GM12878 (cell line): ENCODE results near the gene CCNH. TPM values are rescaled to one million over a fixed set of nuclear protein-coding genes. Genes with fewer than 3 reads are reported as not detected.

Experiments used
- ATAC-seq: fragments of 200-7000 bp; cut with Tn5 transposase; 3 replicates; pipeline ENCODE4 v1.9.1; 2020; ENCODE audit warnings: mild to moderate bottlenecking, moderate library complexity
- BruUV-seq: library from RNA; stranded (reverse); fragments of 400-500 nt; replicated peaks from 2 replicates; lab custom pipeline; 2021; lab: Mats Ljungman, UMichigan
- CTCF ChIA-PET: fragments of 300-600 bp; sonication (Branson Sonifier 250); formaldehyde crosslinking; extraction: SDS; loops from one replicate; lab custom pipeline; 2021; ENCODE audit warnings: inconsistent platforms; lab: Yijun Ruan, JAX
- POLR2A ChIA-PET: fragments of 350-600 bp; formaldehyde crosslinking; extraction: SDS; loops from one replicate; lab custom pipeline; 2021; ENCODE audit warnings: inconsistent platforms; lab: Charles Lee
- RAD21 ChIA-PET: fragments of 300-600 bp; sonication (Branson Sonifier 250); formaldehyde crosslinking; loops from one replicate; lab custom pipeline; 2023; ENCODE audit warnings: antibody characterized with exemption; ENCODE audit not compliant: unreplicated experiment; lab: Charles Lee
- SMC1A ChIA-PET: fragments of 300-600 bp; sonication (Branson Sonifier 250); formaldehyde crosslinking; loops from one replicate; lab custom pipeline; 2023; ENCODE audit not compliant: unreplicated experiment, uncharacterized antibody; lab: Charles Lee
- DNase-seq: peaks from one replicate; pipeline ENCODE4 v3.0.0-alpha.2; 2011; ENCODE audit warnings: low read depth, low spot score
- FAIRE-seq: peaks from 3 replicates; lab custom pipeline; 2011; peaks lifted over from hg19 to GRCh38; lab: Jason Lieb, UNC
- H2AFZ ChIP-seq: 2 replicates; pipeline ENCODE4 v1.6.0; 2011; ENCODE audit warnings: low read depth, low read length, control low read depth; ENCODE audit not compliant: control insufficient read depth
- H3K27ac ChIP-seq: 2 replicates; pipeline ENCODE4 v1.5.1; 2011; ENCODE audit warnings: control low read depth; ENCODE audit not compliant: control insufficient read depth, insufficient read depth
- H3K27me3 ChIP-seq, 2 experiments: replicated peaks in 1 of 2; 2 replicates each; pipeline versions ENCODE4 v1.6.0 to v1.6.1; 2011; ENCODE audit warnings: low read length in 1 of 2; ENCODE audit not compliant: control insufficient read depth in 2 of 2, insufficient read depth in 2 of 2
- H3K36me3 ChIP-seq, 2 experiments: 2 replicates each; pipeline ENCODE4 v1.5.1; 2011; ENCODE audit warnings: low read length in 1 of 2; ENCODE audit not compliant: control insufficient read depth in 2 of 2, insufficient read depth in 2 of 2
- H3K4me1 ChIP-seq: 2 replicates; pipeline ENCODE4 v1.6.1; 2011; ENCODE audit warnings: mild to moderate bottlenecking, low read length, moderate library complexity, mixed read lengths; ENCODE audit not compliant: control insufficient read depth, insufficient read depth
- H3K4me2 ChIP-seq: 2 replicates; pipeline ENCODE4 v1.6.0; 2011; ENCODE audit warnings: control low read depth; ENCODE audit not compliant: control insufficient read depth, insufficient read depth
- H3K4me3 ChIP-seq: fragments of 200-600 bp; sonication (generic); 2 replicates; pipeline ENCODE4 v1.5.1; 2016
- H3K79me2 ChIP-seq: 2 replicates; pipeline ENCODE4 v1.6.0; 2011; ENCODE audit warnings: low read length; ENCODE audit not compliant: control insufficient read depth, insufficient read depth
- H3K9ac ChIP-seq: 2 replicates; pipeline ENCODE4 v1.8.0; 2011; ENCODE audit warnings: low read length, control low read depth, mixed read lengths; ENCODE audit not compliant: control insufficient read depth, insufficient read depth
- H3K9me3 ChIP-seq: replicated peaks from 3 replicates; pipeline ENCODE4 v1.5.1; 2011; ENCODE audit warnings: mild to moderate bottlenecking, low read length; ENCODE audit not compliant: control insufficient read depth, insufficient read depth
- H4K20me1 ChIP-seq: 2 replicates; pipeline ENCODE4 v1.6.0; 2011; ENCODE audit not compliant: control insufficient read depth, insufficient read depth
- POLR2AphosphoS5 ChIP-seq: IDR thresholded peaks from 2 replicates; pipeline ENCODE4 v1.6.1; 2011; ENCODE audit warnings: mild to moderate bottlenecking, low read length, inconsistent platforms
- WGBS: methylation state at CpG from one replicate; pipeline ENCODE4 v1.1.6; 2016; ENCODE audit warnings: low lambda C conversion rate; ENCODE audit not compliant: insufficient replicate concordance, insufficient coverage; ENCODE audit errors: missing lambda C conversion rate; 5-methylcytosine and 5-hydroxymethylcytosine counted together
- in situ Hi-C: fragments of 300-500 bp; cut with MboI; formaldehyde crosslinking; loops from 9 replicates; pipeline ENCODE4 v1.14.3; 2018; ENCODE audit warnings: mixed read lengths
- intact Hi-C: fragments of 100-400 bp; cut with micrococcal nuclease; formaldehyde crosslinking; loops from one replicate; pipeline ENCODE4 v1.14.2; 2022; ENCODE audit not compliant: unreplicated experiment
- polyA plus RNA-seq, 11 experiments: library from polyadenylated mRNA; depleted of rRNA in 4 of 11; unstranded in 6 of 11; stranded (reverse) in 5 of 11; fragments of >200 nt; fragmentation: Nextera tagmentation in 4 of 11; fragmentation: Illumina TruSeq in 1 of 11; extraction: Ambion mirVana in 4 of 11; extraction: Trizol in 1 of 11; gene quantifications; 1 replicate in 1 of 11; 2 replicates in 10 of 11; pipeline versions ENCODE4 v1.2.1 to v1.2.3, GENCODE V29; 2011 to 2016; ENCODE audit warnings: inconsistent platforms in 2 of 11, missing spikeins in 2 of 11, low read depth in 1 of 11
- total RNA-seq, 4 experiments: library from RNA; depleted of rRNA in 3 of 4; stranded (reverse); fragments of >200 nt in 3 of 4; fragmentation: Illumina TruSeq in 1 of 4; extraction: Trizol in 1 of 4; gene quantifications; 2 replicates each; pipeline versions ENCODE4 v1.2.1 to v1.2.3, GENCODE V29; 2013 to 2021
- TF ChIP-seq, protein P1 (sequence below): IDR thresholded peaks from 2 replicates; pipeline ENCODE4 v1.6.1; 2011; ENCODE audit warnings: low read depth, low read length, improper control_type of control experiment, borderline replicate concordance

The CCNH gene
- total and polyA plus RNA-seq, 10 of the 15 experiments (the other 5 are each of a cell fraction or from before 2014, with no cell fraction given): 43.9 to 116 (median 81.4) TPM

DNA sequence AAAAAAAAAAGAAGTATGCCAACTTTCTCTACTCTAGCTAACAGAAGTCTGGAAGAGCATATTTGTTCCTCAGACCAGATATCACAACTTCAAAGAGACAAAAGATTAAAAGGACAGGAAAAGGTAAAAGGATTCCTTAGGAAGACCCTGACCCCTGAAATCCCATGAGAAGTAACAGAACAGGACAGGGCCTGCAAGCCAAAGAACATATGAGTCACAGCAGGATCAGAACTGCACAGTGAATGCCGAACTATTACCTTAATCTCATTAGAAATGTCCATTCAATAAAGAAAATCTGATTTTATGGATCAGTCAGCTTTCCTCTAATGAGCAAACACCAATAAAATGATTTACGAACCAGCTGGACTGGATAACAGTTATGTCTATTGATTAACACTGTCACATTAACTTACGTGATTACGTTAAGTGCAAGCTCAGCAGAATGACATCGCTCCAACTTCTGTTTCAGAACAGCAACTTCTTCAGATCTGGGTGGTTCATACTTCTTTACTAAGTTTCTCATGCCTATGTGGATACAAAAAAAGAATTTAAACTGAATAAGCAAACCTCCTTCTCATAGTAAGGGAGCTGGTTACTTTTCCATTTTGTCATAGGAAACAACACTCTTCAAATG, 13.6 kb downstream of the CCNH start:
- Histone ChIP-seq H2AFZ (no peak overlapping the region), H3K36me3 (peaks cover 3 to 40% of the 10 kb centered on the region in 2 experiments), H3K9me3 (no peaks in the 10 kb centered on the region; the same call in 2 of the 3 replicates), H3K79me2 (no peaks in the 10 kb centered on the region; the same call in 1 of the 2 replicates), H3K4me2 (no peak overlapping the region), H3K4me3 (no peak overlapping the region), H3K4me1 (no peaks in the 10 kb centered on the region), H3K27ac (no peak overlapping the region), H3K9ac (no peak overlapping the region), H4K20me1 (no peaks in the 10 kb centered on the region), H3K27me3 (no peaks in the 10 kb centered on the region)
- ChIA-PET SMC1A (interaction anchor here (0.7 to 5.1 kb wide), 21 partner anchors 8 to 519 kb away, joined by 3 to 94 read pairs (median 5); no protein-coding TSS in a partner anchor), RAD21 (interaction anchor here (1.0 to 4.3 kb wide), 13 partner anchors 13 to 1292 kb away, joined by 3 to 70 read pairs (median 5); partner anchors contain the start of gene CCNH), CTCF (interaction anchor here (1.0 to 5.9 kb wide), 30 partner anchors 8 to 833 kb away, joined by 3 to 121 read pairs (median 6); partner anchors contain the start of gene CCNH), POLR2A (interaction anchor here (0.6 to 1.4 kb wide), 3 partner anchors 19 to 395 kb away, joined by 3 to 4 read pairs (median 4); no protein-coding TSS in a partner anchor)
- BruUV-seq: no TSS peak
- TF ChIP-seq POLR2AphosphoS5: peak; percentile 39; the same call in 1 of the 2 replicates
- TF ChIP-seq, protein P1, sequence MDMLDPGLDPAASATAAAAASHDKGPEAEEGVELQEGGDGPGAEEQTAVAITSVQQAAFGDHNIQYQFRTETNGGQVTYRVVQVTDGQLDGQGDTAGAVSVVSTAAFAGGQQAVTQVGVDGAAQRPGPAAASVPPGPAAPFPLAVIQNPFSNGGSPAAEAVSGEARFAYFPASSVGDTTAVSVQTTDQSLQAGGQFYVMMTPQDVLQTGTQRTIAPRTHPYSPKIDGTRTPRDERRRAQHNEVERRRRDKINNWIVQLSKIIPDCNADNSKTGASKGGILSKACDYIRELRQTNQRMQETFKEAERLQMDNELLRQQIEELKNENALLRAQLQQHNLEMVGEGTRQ: no peak
- FAIRE-seq (no peak), DNase-seq (no peak), ATAC-seq (no peak)
- in situ Hi-C loops (no loop called here), intact Hi-C loops (no loop called here)
- over 99% methylated on average over 5 of the region's 5 CpGs for WGBS
